ENCODE measurements around the gene FAM187B. TPM values are rescaled to one million over a fixed set of nuclear protein-coding genes. Genes with fewer than 3 reads are reported as not detected.
"Not testable (repeated sequence)": the region's sequence is repeated elsewhere in the genome, so short reads cannot be mapped to it uniquely, and the experiment has no call there.

Gene FAM187B
- total RNA-seq, 2 donors from 2014 or later: not detected

- no peaks in the 10 kb centered on the region for H3K36me3 Mint-ChIP-seq (ENCODE audit: low read depth)
- Histone ChIP-seq H3K36me3 (ENCODE audit: control insufficient read depth, insufficient read depth, low read length) (no peaks in the 10 kb centered on the region), H3K4me1 (ENCODE audit: control insufficient read depth, insufficient read depth, low read length) (no peaks in the 10 kb centered on the region), H3K9me3 (ENCODE audit: control insufficient read depth, low read length) (no peaks in the 10 kb centered on the region), H3K4me3 (ENCODE audit: low read length) (no peak overlapping the region), H3K27me3 (ENCODE audit: control insufficient read depth, insufficient read depth, low read length, poor library complexity, severe bottlenecking) (no peaks in the 10 kb centered on the region), H3K9ac (ENCODE audit: extremely low read depth, low read length, poor library complexity, severe bottlenecking) (no peak overlapping the region), H3K27ac (ENCODE audit: low read depth, low read length) (no peak overlapping the region)
- TF ChIP-seq CTCF (conservative IDR thresholded peaks at IDR 0.05): no peak
- peaks cover 13% of the 10 kb centered on the region for H3K4me1 Mint-ChIP-seq
- WGBS, 2 experiments (ENCODE audit: insufficient coverage in 1 of 2, insufficient read length in 1 of 2): 70 to 83% methylated on average over 6 to 13 of the region's 13 CpGs
- H3K27me3 Mint-ChIP-seq (ENCODE audit: insufficient read depth): peaks cover 2% of the 10 kb centered on the region
- no peaks in the 10 kb centered on the region for H3K9me3 Mint-ChIP-seq
- H3K27ac Mint-ChIP-seq: no peak overlapping the region
- no peak overlapping the region for H3K4me3 Mint-ChIP-seq
- DNase-seq: peak; percentile 58
These were observed 23.5 kb downstream of the FAM187B start for GRCh38 chr19:35204799-35205732.

GRCh38 chr19:35202722-35203688 is 25.5 kb downstream of the FAM187B start:
- Histone ChIP-seq H3K27me3 (ENCODE audit: control insufficient read depth, insufficient read depth, low read length, poor library complexity, severe bottlenecking) (no peaks in the 10 kb centered on the region), H3K9ac (ENCODE audit: extremely low read depth, low read length, poor library complexity, severe bottlenecking) (no peak overlapping the region), H3K4me1 (ENCODE audit: control insufficient read depth, insufficient read depth, low read length) (no peaks in the 10 kb centered on the region), H3K9me3 (ENCODE audit: control insufficient read depth, low read length) (no peaks in the 10 kb centered on the region), H3K36me3 (ENCODE audit: control insufficient read depth, insufficient read depth, low read length) (no peaks in the 10 kb centered on the region), H3K27ac (ENCODE audit: low read depth, low read length) (peak overlapping the region; percentile 30), H3K4me3 (ENCODE audit: low read length) (no peak overlapping the region)
- WGBS, 2 experiments (ENCODE audit: insufficient coverage in 1 of 2, insufficient read length in 1 of 2): 67% methylated on average over 4 of the region's 4 CpGs
- Mint-ChIP-seq H3K4me1 (peaks cover 13% of the 10 kb centered on the region), H3K4me3 (no peak overlapping the region), H3K9me3 (no peaks in the 10 kb centered on the region), H3K27me3 (ENCODE audit: insufficient read depth) (peaks cover 2% of the 10 kb centered on the region), H3K36me3 (ENCODE audit: low read depth) (no peaks in the 10 kb centered on the region), H3K27ac (peak overlapping the region; percentile 91)
- no peak for TF ChIP-seq CTCF (conservative IDR thresholded peaks at IDR 0.05)
- peak; percentile 78 for DNase-seq

- H3K4me1 ChIP-seq (ENCODE audit: control insufficient read depth, insufficient read depth, low read length): no peaks in the 10 kb centered on the region
- H3K4me3 ChIP-seq (ENCODE audit: low read length): no peak overlapping the region
- no peaks in the 10 kb centered on the region for H3K27me3 ChIP-seq (ENCODE audit: control insufficient read depth, insufficient read depth, low read length, poor library complexity, severe bottlenecking)
- TF ChIP-seq CTCF (conservative IDR thresholded peaks at IDR 0.05): no peak
- no peak overlapping the region for H3K9ac ChIP-seq (ENCODE audit: extremely low read depth, low read length, poor library complexity, severe bottlenecking)
- H3K4me3 Mint-ChIP-seq: no peak overlapping the region
- no peaks in the 10 kb centered on the region for H3K36me3 Mint-ChIP-seq (ENCODE audit: low read depth)
- peaks cover 4% of the 10 kb centered on the region for H3K4me1 Mint-ChIP-seq
- 83 to 84% methylated on average over 2 of the region's 2 CpGs for WGBS, 2 experiments (ENCODE audit: insufficient coverage in 1 of 2, insufficient read length in 1 of 2)
- H3K9me3 Mint-ChIP-seq: no peaks in the 10 kb centered on the region
- no peaks in the 10 kb centered on the region for H3K9me3 ChIP-seq (ENCODE audit: control insufficient read depth, low read length)
- no peaks in the 10 kb centered on the region for H3K36me3 ChIP-seq (ENCODE audit: control insufficient read depth, insufficient read depth, low read length)
- H3K27me3 Mint-ChIP-seq (ENCODE audit: insufficient read depth): peaks cover 2% of the 10 kb centered on the region
- H3K27ac ChIP-seq (ENCODE audit: low read depth, low read length): no peak overlapping the region
- no peak overlapping the region for H3K27ac Mint-ChIP-seq
- DNase-seq: no peak
These were observed 29.1 kb downstream of the FAM187B start for GRCh38 chr19:35199481-35199880.

GRCh38 chr19:35196861-35197260 is 31.7 kb downstream of the FAM187B start:
- not testable (repeated sequence) for H3K36me3 Mint-ChIP-seq (ENCODE audit: low read depth); H3K9me3 Mint-ChIP-seq; H3K9ac ChIP-seq (ENCODE audit: extremely low read depth, low read length, poor library complexity, severe bottlenecking); H3K4me3 Mint-ChIP-seq; H3K4me3 ChIP-seq (ENCODE audit: low read length); H3K27ac Mint-ChIP-seq; H3K27ac ChIP-seq (ENCODE audit: low read depth, low read length); H3K27me3 ChIP-seq (ENCODE audit: control insufficient read depth, insufficient read depth, low read length, poor library complexity, severe bottlenecking); H3K4me1 Mint-ChIP-seq; H3K27me3 Mint-ChIP-seq (ENCODE audit: insufficient read depth); H3K36me3 ChIP-seq (ENCODE audit: control insufficient read depth, insufficient read depth, low read length); H3K9me3 ChIP-seq (ENCODE audit: control insufficient read depth, low read length); H3K4me1 ChIP-seq (ENCODE audit: control insufficient read depth, insufficient read depth, low read length)
- 67 to 76% methylated on average over 6 of the region's 6 CpGs for WGBS, 2 experiments (ENCODE audit: insufficient coverage in 1 of 2, insufficient read length in 1 of 2)
- peak; percentile 5 for DNase-seq
